ENCODE data around the gene SPACA7.

The SPACA7 gene

GRCh38 chr13:112449545-112449930 lies 73.4 kb downstream of the SPACA7 start:
- Histone ChIP-seq H4K8ac (ENCODE audit: low read depth, low read length) (no peak overlapping the region), H3K4me1 (ENCODE audit: control insufficient read depth in 1 of 2, insufficient read depth in 2 of 2, low read length in 2 of 2) (peaks cover 0 to 3% of the 10 kb centered on the region in 2 experiments), H3K4me3 (ENCODE audit: low read depth, low read length) (no peak overlapping the region), H3K4ac (ENCODE audit: low read depth, low read length) (no peak overlapping the region), H3K14ac (ENCODE audit: low read length) (no peak overlapping the region), H3K79me1 (ENCODE audit: low read length) (no peaks in the 10 kb centered on the region), H3K9me3 (ENCODE audit: insufficient read depth, low read depth, low read length) (no peaks in the 10 kb centered on the region), H2AK5ac (ENCODE audit: low read length) (no peak overlapping the region), H3K79me2 (ENCODE audit: control insufficient read depth, insufficient read depth, low read length, poor library complexity) (no peaks in the 10 kb centered on the region), H4K91ac (ENCODE audit: low read depth, low read length) (no peak overlapping the region), H3K36me3 (ENCODE audit: control insufficient read depth in 1 of 2, insufficient read depth in 2 of 2, low read length in 2 of 2) (no peaks in the 10 kb centered on the region), H3K23ac (ENCODE audit: low read length) (no peak overlapping the region), H2AFZ (ENCODE audit: insufficient read depth, low read length, poor library complexity) (no peak overlapping the region), H3K27me3 (ENCODE audit: insufficient read depth, low read length) (no peaks in the 10 kb centered on the region), H2BK120ac (ENCODE audit: insufficient read depth, low read length, poor library complexity) (no peak overlapping the region), H3K27ac (ENCODE audit: low read depth, low read length) (no peak overlapping the region), H3K9ac (ENCODE audit: low read length) (no peak overlapping the region), H3K4me2 (ENCODE audit: low read length) (no peak overlapping the region), H4K12ac (ENCODE audit: low read depth, low read length) (no peak overlapping the region), H2BK5ac (ENCODE audit: low read depth, low read length, poor library complexity) (no peak overlapping the region), H3K18ac (ENCODE audit: low read length) (no peak overlapping the region), H2BK12ac (ENCODE audit: low read length) (no peak overlapping the region)
- WGBS (ENCODE audit: extremely low coverage, insufficient coverage, insufficient read length) = no CpG with 5 or more reads among the region's 16 CpGs
- DNase-seq = no peak

GRCh38 chr13:112450118-112450903 lies 74.2 kb downstream of the SPACA7 start:
- no peak overlapping the region for H2AK5ac ChIP-seq (ENCODE audit: low read length)
- no peak overlapping the region for H3K4ac ChIP-seq (ENCODE audit: low read depth, low read length)
- no CpG with 5 or more reads among the region's 23 CpGs for WGBS (ENCODE audit: extremely low coverage, insufficient coverage, insufficient read length)
- H3K23ac ChIP-seq (ENCODE audit: low read length) = no peak overlapping the region
- no peak overlapping the region for H3K9ac ChIP-seq (ENCODE audit: low read length)
- H2BK120ac ChIP-seq (ENCODE audit: insufficient read depth, low read length, poor library complexity) = no peak overlapping the region
- H2AFZ ChIP-seq (ENCODE audit: insufficient read depth, low read length, poor library complexity) = no peak overlapping the region
- no peak overlapping the region for H3K18ac ChIP-seq (ENCODE audit: low read length)
- no peak overlapping the region for H2BK5ac ChIP-seq (ENCODE audit: low read depth, low read length, poor library complexity)
- DNase-seq = no peak
- no peak overlapping the region for H4K8ac ChIP-seq (ENCODE audit: low read depth, low read length)
- no peak overlapping the region for H3K27ac ChIP-seq (ENCODE audit: low read depth, low read length)
- no peaks in the 10 kb centered on the region for H3K79me1 ChIP-seq (ENCODE audit: low read length)
- H3K36me3 ChIP-seq (ENCODE audit: control insufficient read depth in 1 of 2, insufficient read depth in 2 of 2, low read length in 2 of 2) = no peaks in the 10 kb centered on the region
- no peaks in the 10 kb centered on the region for H3K27me3 ChIP-seq (ENCODE audit: insufficient read depth, low read length)
- no peaks in the 10 kb centered on the region for H3K9me3 ChIP-seq (ENCODE audit: insufficient read depth, low read depth, low read length)
- H3K4me2 ChIP-seq (ENCODE audit: low read length) = no peak overlapping the region
- H2BK12ac ChIP-seq (ENCODE audit: low read length) = no peak overlapping the region
- peaks cover 0 to 3% of the 10 kb centered on the region in 2 experiments for H3K4me1 ChIP-seq (ENCODE audit: control insufficient read depth in 1 of 2, insufficient read depth in 2 of 2, low read length in 2 of 2)
- H3K14ac ChIP-seq (ENCODE audit: low read length) = no peak overlapping the region
- H3K79me2 ChIP-seq (ENCODE audit: control insufficient read depth, insufficient read depth, low read length, poor library complexity) = no peaks in the 10 kb centered on the region
- H4K91ac ChIP-seq (ENCODE audit: low read depth, low read length) = no peak overlapping the region
- no peak overlapping the region for H4K12ac ChIP-seq (ENCODE audit: low read depth, low read length)
- H3K4me3 ChIP-seq (ENCODE audit: low read depth, low read length) = no peak overlapping the region

DNA sequence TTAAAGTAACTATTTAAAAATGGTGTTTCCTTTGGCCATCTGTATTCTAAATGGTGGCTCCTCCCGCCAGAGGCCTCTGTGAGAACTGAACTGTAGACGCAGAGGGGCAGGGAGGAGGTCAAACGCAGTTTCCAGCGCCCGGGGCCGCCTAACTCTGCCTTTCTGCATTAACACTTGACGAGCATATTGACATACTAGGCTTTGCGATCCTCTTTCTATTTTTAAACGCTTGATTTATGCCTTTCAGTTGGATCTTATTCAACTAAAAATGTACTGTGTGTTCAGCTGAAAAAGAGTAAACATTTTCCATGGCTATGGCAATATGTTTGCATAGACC lies 74.7 kb downstream of the SPACA7 start:
- H3K4me2 ChIP-seq (ENCODE audit: low read length) = no peak overlapping the region
- no peak overlapping the region for H3K18ac ChIP-seq (ENCODE audit: low read length)
- no peak overlapping the region for H3K27ac ChIP-seq (ENCODE audit: low read depth, low read length)
- peaks cover 0 to 3% of the 10 kb centered on the region in 2 experiments for H3K4me1 ChIP-seq (ENCODE audit: control insufficient read depth in 1 of 2, insufficient read depth in 2 of 2, low read length in 2 of 2)
- H2BK5ac ChIP-seq (ENCODE audit: low read depth, low read length, poor library complexity) = no peak overlapping the region
- no peaks in the 10 kb centered on the region for H3K79me1 ChIP-seq (ENCODE audit: low read length)
- no peaks in the 10 kb centered on the region for H3K79me2 ChIP-seq (ENCODE audit: control insufficient read depth, insufficient read depth, low read length, poor library complexity)
- no peak for DNase-seq
- no peak overlapping the region for H3K4ac ChIP-seq (ENCODE audit: low read depth, low read length)
- H3K27me3 ChIP-seq (ENCODE audit: insufficient read depth, low read length) = no peaks in the 10 kb centered on the region
- no peak overlapping the region for H2BK120ac ChIP-seq (ENCODE audit: insufficient read depth, low read length, poor library complexity)
- no peak overlapping the region for H3K9ac ChIP-seq (ENCODE audit: low read length)
- H2AFZ ChIP-seq (ENCODE audit: insufficient read depth, low read length, poor library complexity) = no peak overlapping the region
- WGBS (ENCODE audit: extremely low coverage, insufficient coverage, insufficient read length) = no CpG with 5 or more reads among the region's 9 CpGs
- no peaks in the 10 kb centered on the region for H3K9me3 ChIP-seq (ENCODE audit: insufficient read depth, low read depth, low read length)
- no peaks in the 10 kb centered on the region for H3K36me3 ChIP-seq (ENCODE audit: control insufficient read depth in 1 of 2, insufficient read depth in 2 of 2, low read length in 2 of 2)
- H2BK12ac ChIP-seq (ENCODE audit: low read length) = no peak overlapping the region
- no peak overlapping the region for H3K14ac ChIP-seq (ENCODE audit: low read length)
- H4K8ac ChIP-seq (ENCODE audit: low read depth, low read length) = no peak overlapping the region
- no peak overlapping the region for H4K12ac ChIP-seq (ENCODE audit: low read depth, low read length)
- H3K23ac ChIP-seq (ENCODE audit: low read length) = no peak overlapping the region
- H2AK5ac ChIP-seq (ENCODE audit: low read length) = no peak overlapping the region
- no peak overlapping the region for H4K91ac ChIP-seq (ENCODE audit: low read depth, low read length)
- no peak overlapping the region for H3K4me3 ChIP-seq (ENCODE audit: low read depth, low read length)

DNA sequence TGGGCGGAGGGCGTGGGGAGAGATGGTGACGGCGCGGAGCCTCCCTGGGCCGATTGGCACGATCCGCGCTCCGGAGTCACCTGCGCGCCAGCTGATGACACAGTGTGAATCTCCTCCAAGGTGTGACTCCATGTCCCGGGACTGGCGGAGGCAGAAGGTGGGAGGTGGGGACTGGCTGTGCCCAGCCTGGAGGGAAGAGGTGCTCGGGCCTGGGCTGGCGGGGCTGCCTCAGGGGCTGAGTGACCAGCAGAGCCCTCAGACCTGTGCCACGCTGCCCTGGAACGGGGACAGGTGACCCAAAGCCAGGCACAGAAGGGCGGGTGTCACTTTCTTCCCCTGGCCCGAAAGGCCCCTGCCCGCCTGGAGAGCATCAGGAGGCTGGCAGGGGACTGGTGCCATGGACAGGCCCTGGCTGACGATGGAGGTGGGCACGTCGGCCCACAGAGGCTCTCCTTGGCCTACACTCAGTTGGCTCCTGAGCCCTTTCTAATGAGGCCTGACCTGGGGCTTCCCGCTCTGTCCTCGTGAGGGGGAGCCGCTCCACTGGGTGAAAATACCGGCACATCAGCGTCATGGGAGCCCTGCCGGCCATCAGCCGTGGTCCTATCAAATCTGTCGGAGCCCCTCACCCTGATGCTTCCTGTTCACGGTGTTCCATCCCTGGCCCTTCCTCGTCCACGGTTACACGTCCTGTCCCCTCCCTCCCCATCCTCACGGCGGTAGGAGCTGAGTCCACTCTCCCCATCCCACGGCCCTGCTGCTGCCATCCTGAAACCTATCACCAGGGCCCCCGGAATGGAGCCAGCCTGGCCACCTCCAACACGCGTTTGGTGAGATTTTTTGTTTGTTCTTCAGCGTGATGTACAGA lies 75.6 kb downstream of the SPACA7 start:
- no peaks in the 10 kb centered on the region for H3K79me2 ChIP-seq (ENCODE audit: control insufficient read depth, insufficient read depth, low read length, poor library complexity)
- H2BK120ac ChIP-seq (ENCODE audit: insufficient read depth, low read length, poor library complexity) = no peak overlapping the region
- no peak overlapping the region for H4K91ac ChIP-seq (ENCODE audit: low read depth, low read length)
- no CpG with 5 or more reads among the region's 43 CpGs for whole genome bisulfite sequencing (ENCODE audit: extremely low coverage, insufficient coverage, insufficient read length)
- no peaks in the 10 kb centered on the region for H3K27me3 ChIP-seq (ENCODE audit: insufficient read depth, low read length)
- no peak overlapping the region for H4K12ac ChIP-seq (ENCODE audit: low read depth, low read length)
- no peak overlapping the region for H3K4ac ChIP-seq (ENCODE audit: low read depth, low read length)
- H3K9ac ChIP-seq (ENCODE audit: low read length) = no peak overlapping the region
- H3K79me1 ChIP-seq (ENCODE audit: low read length) = no peaks in the 10 kb centered on the region
- H3K4me2 ChIP-seq (ENCODE audit: low read length) = no peak overlapping the region
- DNase-seq = no peak
- H3K14ac ChIP-seq (ENCODE audit: low read length) = no peak overlapping the region
- no peak overlapping the region for H2AFZ ChIP-seq (ENCODE audit: insufficient read depth, low read length, poor library complexity)
- no peak overlapping the region for H3K23ac ChIP-seq (ENCODE audit: low read length)
- H3K36me3 ChIP-seq (ENCODE audit: control insufficient read depth in 1 of 2, insufficient read depth in 2 of 2, low read length in 2 of 2) = no peaks in the 10 kb centered on the region
- H2AK5ac ChIP-seq (ENCODE audit: low read length) = no peak overlapping the region
- no peak overlapping the region for H3K18ac ChIP-seq (ENCODE audit: low read length)
- H4K8ac ChIP-seq (ENCODE audit: low read depth, low read length) = no peak overlapping the region
- H3K4me1 ChIP-seq (ENCODE audit: control insufficient read depth in 1 of 2, insufficient read depth in 2 of 2, low read length in 2 of 2) = peaks cover 0 to 3% of the 10 kb centered on the region in 2 experiments
- no peak overlapping the region for H2BK5ac ChIP-seq (ENCODE audit: low read depth, low read length, poor library complexity)
- no peak overlapping the region for H2BK12ac ChIP-seq (ENCODE audit: low read length)
- H3K9me3 ChIP-seq (ENCODE audit: insufficient read depth, low read depth, low read length) = no peaks in the 10 kb centered on the region
- no peak overlapping the region for H3K4me3 ChIP-seq (ENCODE audit: low read depth, low read length)
- H3K27ac ChIP-seq (ENCODE audit: low read depth, low read length) = no peak overlapping the region

Measured in trophoblast cell (in vitro differentiated cells and primary cell).